ENCODE results near the gene VPS36.

DNA sequence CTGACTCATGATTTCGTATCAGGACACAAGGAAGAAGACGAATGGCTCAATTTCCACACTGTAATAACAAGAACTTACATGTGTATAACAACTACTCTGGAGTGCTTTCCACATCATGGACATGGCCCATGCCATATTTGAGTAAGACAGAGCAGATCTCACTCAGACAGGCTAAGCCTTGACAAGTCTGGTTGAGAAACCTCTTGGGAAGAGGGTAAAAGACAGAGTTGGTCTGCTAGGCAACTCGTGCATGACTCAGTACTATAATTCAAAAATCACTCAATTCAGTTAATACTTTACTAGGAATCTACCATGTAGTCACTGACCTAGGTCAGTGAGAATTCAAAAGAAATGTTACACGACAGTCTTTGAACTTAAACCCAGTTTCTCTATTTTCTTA, 38.8 kb downstream of the VPS36 start:
- TF ChIP-seq, protein P1, sequence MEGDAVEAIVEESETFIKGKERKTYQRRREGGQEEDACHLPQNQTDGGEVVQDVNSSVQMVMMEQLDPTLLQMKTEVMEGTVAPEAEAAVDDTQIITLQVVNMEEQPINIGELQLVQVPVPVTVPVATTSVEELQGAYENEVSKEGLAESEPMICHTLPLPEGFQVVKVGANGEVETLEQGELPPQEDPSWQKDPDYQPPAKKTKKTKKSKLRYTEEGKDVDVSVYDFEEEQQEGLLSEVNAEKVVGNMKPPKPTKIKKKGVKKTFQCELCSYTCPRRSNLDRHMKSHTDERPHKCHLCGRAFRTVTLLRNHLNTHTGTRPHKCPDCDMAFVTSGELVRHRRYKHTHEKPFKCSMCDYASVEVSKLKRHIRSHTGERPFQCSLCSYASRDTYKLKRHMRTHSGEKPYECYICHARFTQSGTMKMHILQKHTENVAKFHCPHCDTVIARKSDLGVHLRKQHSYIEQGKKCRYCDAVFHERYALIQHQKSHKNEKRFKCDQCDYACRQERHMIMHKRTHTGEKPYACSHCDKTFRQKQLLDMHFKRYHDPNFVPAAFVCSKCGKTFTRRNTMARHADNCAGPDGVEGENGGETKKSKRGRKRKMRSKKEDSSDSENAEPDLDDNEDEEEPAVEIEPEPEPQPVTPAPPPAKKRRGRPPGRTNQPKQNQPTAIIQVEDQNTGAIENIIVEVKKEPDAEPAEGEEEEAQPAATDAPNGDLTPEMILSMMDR (IDR thresholded peaks at IDR 0.05) = no peak
- TF ChIP-seq EZH2 (IDR thresholded peaks at IDR 0.05) = no peak

All from neural progenitor cell (in vitro differentiated cells).